Measurements from ENCODE around the gene PPIF.

DNA sequence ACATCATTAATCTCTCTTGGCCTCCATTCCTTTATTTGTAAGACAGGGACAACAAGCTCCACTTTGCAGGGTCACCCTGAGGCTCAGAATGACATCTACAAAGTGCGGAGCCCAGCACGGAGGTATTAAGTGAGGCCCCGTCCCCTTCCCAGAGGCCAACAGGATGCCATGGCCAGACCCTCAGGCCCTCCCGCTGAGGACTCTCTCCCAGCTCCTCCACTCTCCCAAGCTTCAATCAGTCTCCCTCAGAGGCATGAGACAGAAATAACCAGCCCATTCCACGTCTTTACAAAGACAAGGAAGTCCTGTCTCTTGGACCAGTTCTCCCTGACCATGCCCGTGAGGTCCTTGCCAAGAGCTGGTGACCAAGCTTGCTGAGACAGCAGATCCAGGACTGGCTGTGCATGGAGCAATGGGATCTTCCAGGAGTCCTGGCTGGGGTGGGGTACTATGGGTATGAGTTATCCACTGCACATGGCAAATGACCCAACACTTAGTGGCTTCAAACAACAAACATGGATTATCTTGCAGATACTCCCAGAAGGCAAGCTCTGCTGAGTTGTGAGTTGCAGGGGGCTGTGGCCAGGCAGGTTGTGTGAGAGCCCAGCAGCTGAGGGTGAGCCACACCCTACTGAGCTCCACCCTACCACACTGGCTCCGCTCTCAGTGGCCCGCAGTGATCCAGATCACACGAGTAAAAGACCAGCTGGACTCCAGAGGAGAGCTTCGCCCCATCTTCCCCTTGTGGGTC lies 4.3 kb upstream of the PPIF start:
- TF ChIP-seq TARDBP (IDR thresholded peaks at IDR 0.05) (no peak), ZNF384 (IDR thresholded peaks at IDR 0.05) (no peak), ELF4 (IDR thresholded peaks at IDR 0.05) (no peak)
